ENCODE measurements around the gene ARHGAP44.

Gene ARHGAP44

DNA sequence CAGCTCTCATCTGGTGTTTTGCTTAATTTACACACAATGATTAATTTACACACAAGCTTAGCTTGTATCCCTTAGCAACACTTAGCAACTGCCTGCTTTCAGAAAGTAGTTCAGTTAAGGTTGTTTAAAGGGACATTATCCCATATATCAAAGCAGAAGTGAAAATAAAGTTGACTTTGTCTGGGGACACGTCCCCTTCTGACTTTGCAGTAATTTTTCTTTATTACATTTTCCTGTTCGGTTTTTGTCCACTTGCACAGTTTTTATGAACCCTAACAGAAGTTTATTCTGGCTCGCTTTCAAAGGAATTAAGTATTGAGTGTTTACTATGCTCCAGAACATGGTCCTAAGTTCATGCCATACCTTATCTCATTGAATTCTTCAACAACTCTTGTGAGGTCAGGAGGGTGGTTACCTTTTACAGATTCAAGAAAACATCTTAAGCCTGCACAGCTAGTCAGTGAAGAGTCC lies 41.5 kb downstream of the ARHGAP44 start:
- TF ChIP-seq, protein P1, sequence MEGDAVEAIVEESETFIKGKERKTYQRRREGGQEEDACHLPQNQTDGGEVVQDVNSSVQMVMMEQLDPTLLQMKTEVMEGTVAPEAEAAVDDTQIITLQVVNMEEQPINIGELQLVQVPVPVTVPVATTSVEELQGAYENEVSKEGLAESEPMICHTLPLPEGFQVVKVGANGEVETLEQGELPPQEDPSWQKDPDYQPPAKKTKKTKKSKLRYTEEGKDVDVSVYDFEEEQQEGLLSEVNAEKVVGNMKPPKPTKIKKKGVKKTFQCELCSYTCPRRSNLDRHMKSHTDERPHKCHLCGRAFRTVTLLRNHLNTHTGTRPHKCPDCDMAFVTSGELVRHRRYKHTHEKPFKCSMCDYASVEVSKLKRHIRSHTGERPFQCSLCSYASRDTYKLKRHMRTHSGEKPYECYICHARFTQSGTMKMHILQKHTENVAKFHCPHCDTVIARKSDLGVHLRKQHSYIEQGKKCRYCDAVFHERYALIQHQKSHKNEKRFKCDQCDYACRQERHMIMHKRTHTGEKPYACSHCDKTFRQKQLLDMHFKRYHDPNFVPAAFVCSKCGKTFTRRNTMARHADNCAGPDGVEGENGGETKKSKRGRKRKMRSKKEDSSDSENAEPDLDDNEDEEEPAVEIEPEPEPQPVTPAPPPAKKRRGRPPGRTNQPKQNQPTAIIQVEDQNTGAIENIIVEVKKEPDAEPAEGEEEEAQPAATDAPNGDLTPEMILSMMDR (IDR thresholded peaks at IDR 0.05; ENCODE audit: borderline replicate concordance, extremely low read depth, low read length, poor library complexity, severe bottlenecking), result no peak
- TF ChIP-seq EZH2 (IDR thresholded peaks at IDR 0.05; ENCODE audit: borderline replicate concordance, low read depth, low read length, severe bottlenecking), result no peak
- H2AFZ ChIP-seq (ENCODE audit: low read depth, low read length), result no peak overlapping the region
- H4K20me1 ChIP-seq (ENCODE audit: insufficient read depth, low read length), result no peaks in the 10 kb centered on the region
- H3K27me3 ChIP-seq (ENCODE audit: insufficient read depth, low read length, poor library complexity), result no peaks in the 10 kb centered on the region
- ATAC-seq (ENCODE audit: insufficient read depth, low read depth) (no peak), DNase-seq (no peak)
- no peak overlapping the region for H3K4me3 ChIP-seq (ENCODE audit: low read depth in 1 of 2, low read length in 2 of 2)
- no peak overlapping the region for H3K27ac ChIP-seq (ENCODE audit: low read length)
- H3K9ac ChIP-seq (ENCODE audit: low read depth, low read length), result no peak overlapping the region
- H3K9me3 ChIP-seq (ENCODE audit: insufficient read depth, low read length, severe bottlenecking), result peaks cover 9% of the 10 kb centered on the region
- no peak overlapping the region for H3K4me2 ChIP-seq (ENCODE audit: insufficient read depth, low read length)
- H3K36me3 ChIP-seq (ENCODE audit: insufficient read depth, low read length), result no peaks in the 10 kb centered on the region
- no peaks in the 10 kb centered on the region for H3K79me2 ChIP-seq (ENCODE audit: insufficient read depth, low read length)
- no peaks in the 10 kb centered on the region for H3K4me1 ChIP-seq (ENCODE audit: insufficient read depth, low read length)

DNA sequence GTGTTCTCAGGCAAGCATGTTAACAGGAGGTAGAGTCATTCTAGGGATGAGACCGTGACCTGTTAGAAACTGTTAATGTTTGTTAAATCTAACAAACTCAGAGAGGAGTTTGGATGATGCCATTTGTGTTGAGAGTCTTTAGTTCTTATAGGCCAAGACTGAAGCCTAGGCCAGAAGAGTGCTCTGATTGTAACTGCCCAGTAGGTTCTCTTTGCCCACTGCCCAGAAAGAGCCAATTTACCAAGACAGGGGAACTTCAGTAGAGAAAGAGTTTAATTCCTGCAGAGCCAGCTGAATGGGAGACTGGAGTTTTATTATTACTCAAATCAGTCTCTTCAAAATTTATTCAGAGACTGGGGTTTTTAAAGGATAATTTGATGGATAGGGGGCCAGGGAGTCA lies 42.5 kb downstream of the ARHGAP44 start:
- no peak overlapping the region for H3K4me3 ChIP-seq (ENCODE audit: low read depth in 1 of 2, low read length in 2 of 2)
- no peaks in the 10 kb centered on the region for H3K79me2 ChIP-seq (ENCODE audit: insufficient read depth, low read length)
- H2AFZ ChIP-seq (ENCODE audit: low read depth, low read length), result no peak overlapping the region
- peaks cover 9% of the 10 kb centered on the region for H3K9me3 ChIP-seq (ENCODE audit: insufficient read depth, low read length, severe bottlenecking)
- H3K9ac ChIP-seq (ENCODE audit: low read depth, low read length), result no peak overlapping the region
- no peaks in the 10 kb centered on the region for H4K20me1 ChIP-seq (ENCODE audit: insufficient read depth, low read length)
- DNase-seq (no peak), ATAC-seq (ENCODE audit: insufficient read depth, low read depth) (no peak)
- no peaks in the 10 kb centered on the region for H3K4me1 ChIP-seq (ENCODE audit: insufficient read depth, low read length)
- H3K36me3 ChIP-seq (ENCODE audit: insufficient read depth, low read length), result no peaks in the 10 kb centered on the region
- H3K27ac ChIP-seq (ENCODE audit: low read length), result no peak overlapping the region
- TF ChIP-seq, protein P1 (IDR thresholded peaks at IDR 0.05; ENCODE audit: borderline replicate concordance, extremely low read depth, low read length, poor library complexity, severe bottlenecking), result no peak
- TF ChIP-seq EZH2 (IDR thresholded peaks at IDR 0.05; ENCODE audit: borderline replicate concordance, low read depth, low read length, severe bottlenecking), result no peak
- H3K4me2 ChIP-seq (ENCODE audit: insufficient read depth, low read length), result no peak overlapping the region
- no peaks in the 10 kb centered on the region for H3K27me3 ChIP-seq (ENCODE audit: insufficient read depth, low read length, poor library complexity)

DNA sequence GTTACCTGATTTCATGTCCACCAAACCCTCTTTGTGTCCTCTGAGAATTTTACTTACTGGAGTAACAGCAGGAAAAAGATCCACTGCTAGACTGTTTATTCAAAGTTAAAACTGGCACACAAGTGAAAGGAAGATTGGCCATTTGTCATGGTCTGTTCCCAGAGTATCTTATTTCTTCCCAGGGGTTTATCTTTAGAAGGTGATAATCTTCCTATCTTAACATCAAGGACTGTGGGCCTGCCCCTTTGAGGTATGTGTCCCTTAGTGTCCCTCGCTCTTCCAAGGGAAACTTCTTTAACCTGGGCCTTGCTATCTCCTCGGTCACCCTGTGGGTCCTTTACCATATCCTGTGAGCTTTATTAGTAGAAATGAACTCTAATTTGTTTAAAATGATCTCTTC lies 49.7 kb downstream of the ARHGAP44 start:
- Histone ChIP-seq H3K4me3 (ENCODE audit: low read depth in 1 of 2, low read length in 2 of 2) (no peak overlapping the region), H3K9me3 (ENCODE audit: insufficient read depth, low read length, severe bottlenecking) (no peaks in the 10 kb centered on the region), H4K20me1 (ENCODE audit: insufficient read depth, low read length) (no peaks in the 10 kb centered on the region), H3K9ac (ENCODE audit: low read depth, low read length) (no peak overlapping the region), H3K4me2 (ENCODE audit: insufficient read depth, low read length) (no peak overlapping the region), H3K36me3 (ENCODE audit: insufficient read depth, low read length) (no peaks in the 10 kb centered on the region), H2AFZ (ENCODE audit: low read depth, low read length) (no peak overlapping the region), H3K27me3 (ENCODE audit: insufficient read depth, low read length, poor library complexity) (no peaks in the 10 kb centered on the region), H3K27ac (ENCODE audit: low read length) (no peak overlapping the region), H3K79me2 (ENCODE audit: insufficient read depth, low read length) (no peaks in the 10 kb centered on the region), H3K4me1 (ENCODE audit: insufficient read depth, low read length) (no peaks in the 10 kb centered on the region)
- TF ChIP-seq EZH2 (IDR thresholded peaks at IDR 0.05; ENCODE audit: borderline replicate concordance, low read depth, low read length, severe bottlenecking), result no peak
- TF ChIP-seq, protein P1 (IDR thresholded peaks at IDR 0.05; ENCODE audit: borderline replicate concordance, extremely low read depth, low read length, poor library complexity, severe bottlenecking), result no peak
- no peak for ATAC-seq (ENCODE audit: insufficient read depth, low read depth)
- no peak for DNase-seq

DNA sequence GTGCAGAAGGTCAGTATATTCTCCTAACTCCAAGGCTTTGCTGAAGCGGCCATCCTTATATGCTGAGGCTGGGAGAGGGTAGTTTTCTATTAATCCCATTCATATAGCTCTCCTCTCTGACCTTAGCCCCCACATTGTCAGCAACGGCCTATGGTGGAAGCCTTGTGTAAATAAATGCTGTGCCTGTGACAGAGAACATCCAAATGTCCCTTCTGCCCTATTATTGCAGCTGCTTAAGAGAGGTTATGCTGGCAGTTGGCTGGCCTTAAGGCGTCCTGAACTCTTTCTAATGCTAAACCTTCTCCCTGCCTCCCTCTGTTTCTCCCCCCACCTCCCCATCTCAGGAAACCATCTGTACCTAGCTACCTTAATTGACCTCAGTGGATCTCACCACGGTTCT lies 53.6 kb downstream of the ARHGAP44 start:
- H3K9me3 ChIP-seq (ENCODE audit: insufficient read depth, low read length, severe bottlenecking), result no peaks in the 10 kb centered on the region
- ATAC-seq (ENCODE audit: insufficient read depth, low read depth) (no peak), DNase-seq (no peak)
- H3K79me2 ChIP-seq (ENCODE audit: insufficient read depth, low read length), result no peaks in the 10 kb centered on the region
- H3K27me3 ChIP-seq (ENCODE audit: insufficient read depth, low read length, poor library complexity), result no peaks in the 10 kb centered on the region
- H3K4me3 ChIP-seq (ENCODE audit: low read depth in 1 of 2, low read length in 2 of 2), result no peak overlapping the region
- H3K4me1 ChIP-seq (ENCODE audit: insufficient read depth, low read length), result no peaks in the 10 kb centered on the region
- H3K27ac ChIP-seq (ENCODE audit: low read length), result no peak overlapping the region
- H3K4me2 ChIP-seq (ENCODE audit: insufficient read depth, low read length), result no peak overlapping the region
- H4K20me1 ChIP-seq (ENCODE audit: insufficient read depth, low read length), result no peaks in the 10 kb centered on the region
- H3K9ac ChIP-seq (ENCODE audit: low read depth, low read length), result no peak overlapping the region
- TF ChIP-seq, protein P1 (IDR thresholded peaks at IDR 0.05; ENCODE audit: borderline replicate concordance, extremely low read depth, low read length, poor library complexity, severe bottlenecking), result no peak
- TF ChIP-seq EZH2 (IDR thresholded peaks at IDR 0.05; ENCODE audit: borderline replicate concordance, low read depth, low read length, severe bottlenecking), result no peak
- no peak overlapping the region for H2AFZ ChIP-seq (ENCODE audit: low read depth, low read length)
- H3K36me3 ChIP-seq (ENCODE audit: insufficient read depth, low read length), result no peaks in the 10 kb centered on the region
